ENCODE data around the gene UBTD1.
"Not testable (repeated sequence)": the region's sequence is repeated elsewhere in the genome, so short reads cannot be mapped to it uniquely, and the experiment has no call there.

UBTD1 gene

GRCh38 chr10:97538839-97539238 is 40.1 kb downstream of the UBTD1 start:
- no peak for DNase-seq (ENCODE audit: low spot score)

- DNase-seq (ENCODE audit: low spot score) = no peak
These were observed 40.9 kb downstream of the UBTD1 start for GRCh38 chr10:97539523-97540200.

GRCh38 chr10:97540669-97541500 is 42.2 kb downstream of the UBTD1 start:
- no peak for DNase-seq (ENCODE audit: low spot score)

- peak; percentile 52 for DNase-seq (ENCODE audit: low spot score)
These were observed 43.7 kb downstream of the UBTD1 start for GRCh38 chr10:97542169-97543024.

GRCh38 chr10:97543025-97543546 is 44.4 kb downstream of the UBTD1 start:
- DNase-seq (ENCODE audit: low spot score) = peak; percentile 74

GRCh38 chr10:97546456-97547270 is 47.9 kb downstream of the UBTD1 start:
- DNase-seq (ENCODE audit: low spot score) = no peak

- DNase-seq (ENCODE audit: low spot score) = no peak
These were observed 48.5 kb downstream of the UBTD1 start for GRCh38 chr10:97547271-97547600.

- DNase-seq (ENCODE audit: low spot score) = no peak
These were observed 49.2 kb downstream of the UBTD1 start for GRCh38 chr10:97547962-97548361.

GRCh38 chr10:97548828-97549455 is 50.2 kb downstream of the UBTD1 start:
- no peak for DNase-seq (ENCODE audit: low spot score)

- DNase-seq (ENCODE audit: low spot score) = no peak
These were observed 51.0 kb downstream of the UBTD1 start for GRCh38 chr10:97549587-97550322.

GRCh38 chr10:97550336-97551149 is 51.8 kb downstream of the UBTD1 start:
- DNase-seq (ENCODE audit: low spot score) = no peak

GRCh38 chr10:97551271-97551670 is 52.5 kb downstream of the UBTD1 start:
- no peak for DNase-seq (ENCODE audit: low spot score)

- peak; percentile 53 for DNase-seq (ENCODE audit: low spot score)
These were observed 54.9 kb downstream of the UBTD1 start for GRCh38 chr10:97553575-97554031.

GRCh38 chr10:97554336-97554735 is 55.6 kb downstream of the UBTD1 start:
- not testable (repeated sequence) for DNase-seq (ENCODE audit: low spot score)

- not testable (repeated sequence) for DNase-seq (ENCODE audit: low spot score)
These were observed 56.8 kb downstream of the UBTD1 start for GRCh38 chr10:97555541-97555940.

- DNase-seq (ENCODE audit: low spot score) = not testable (repeated sequence)
These were observed 62.1 kb downstream of the UBTD1 start for GRCh38 chr10:97560731-97561381.

GRCh38 chr10:97561386-97562077 is 62.8 kb downstream of the UBTD1 start:
- DNase-seq (ENCODE audit: low spot score) = not testable (repeated sequence)

- DNase-seq (ENCODE audit: low spot score) = not testable (repeated sequence)
These were observed 63.6 kb downstream of the UBTD1 start for GRCh38 chr10:97562329-97562728.
